DND-41 (cell line): ENCODE measurements around the gene HSD17B1.

ENCODE experiments used
- ATAC-seq: fragments of 200-7000 bp; cut with Tn5 transposase; 3 replicates; pipeline ENCODE4 v1.9.1; 2021; ENCODE audit warnings: low read depth; ENCODE audit not compliant: insufficient read depth
- DNase-seq: peaks from one replicate; pipeline ENCODE4 v3.0.0-alpha.2; 2020
- H2AFZ ChIP-seq: 2 replicates; pipeline ENCODE4 v1.6.0; 2012; ENCODE audit warnings: low read depth, low read length
- H3K27ac ChIP-seq: 2 replicates; pipeline ENCODE4 v1.5.1; 2012; ENCODE audit warnings: low read length, inconsistent platforms
- H3K27me3 ChIP-seq: fragments of 200-600 bp; sonication (generic); 2 replicates; pipeline ENCODE4 v1.6.0; 2012; ENCODE audit warnings: low read length, mild to moderate bottlenecking, inconsistent platforms; ENCODE audit not compliant: insufficient read depth, poor library complexity
- H3K36me3 ChIP-seq: 2 replicates; pipeline ENCODE4 v1.5.1; 2012; ENCODE audit warnings: low read length, inconsistent platforms; ENCODE audit not compliant: insufficient read depth
- H3K4me1 ChIP-seq: 2 replicates; pipeline ENCODE4 v1.5.1; 2012; ENCODE audit warnings: mild to moderate bottlenecking, low read length; ENCODE audit not compliant: insufficient read depth
- H3K4me2 ChIP-seq: 2 replicates; pipeline ENCODE4 v1.6.0; 2012; ENCODE audit warnings: mild to moderate bottlenecking, moderate library complexity, low read length, inconsistent platforms; ENCODE audit not compliant: insufficient read depth
- H3K4me3 ChIP-seq, 2 experiments: fragments of 200-600 bp in 1 of 2; shearing (Covaris generic) in 1 of 2; 2 replicates each; pipeline ENCODE4 v1.5.1; 2012 to 2016; ENCODE audit warnings: inconsistent platforms in 2 of 2, low read length in 2 of 2, mild to moderate bottlenecking in 2 of 2, low read depth in 1 of 2, moderate library complexity in 1 of 2
- H3K79me2 ChIP-seq: 2 replicates; pipeline ENCODE4 v1.6.0; 2012; ENCODE audit warnings: low read length, inconsistent platforms; ENCODE audit not compliant: insufficient read depth
- H3K9ac ChIP-seq: 2 replicates; pipeline ENCODE4 v1.6.0; 2012; ENCODE audit warnings: low read depth, mild to moderate bottlenecking, inconsistent platforms, low read length, moderate library complexity
- H3K9me3 ChIP-seq: 2 replicates; pipeline ENCODE4 v1.5.1; 2012; ENCODE audit warnings: low read length, moderate library complexity, mild to moderate bottlenecking, inconsistent platforms; ENCODE audit not compliant: insufficient read depth, severe bottlenecking
- H4K20me1 ChIP-seq: 2 replicates; pipeline ENCODE4 v1.6.0; 2012; ENCODE audit warnings: low read length; ENCODE audit not compliant: insufficient read depth
- CTCF ChIP-seq: IDR thresholded peaks from 2 replicates; pipeline ENCODE4 v1.5.1; 2012; ENCODE audit warnings: borderline replicate concordance, low read length, moderate library complexity, mild to moderate bottlenecking; ENCODE audit not compliant: poor library complexity, severe bottlenecking; ENCODE audit errors: extremely low read depth
- EZH2 ChIP-seq: IDR thresholded peaks from 3 replicates; pipeline ENCODE4 v1.6.1; 2012; ENCODE audit warnings: borderline replicate concordance, low read depth, mild to moderate bottlenecking, moderate library complexity, low read length, inconsistent platforms; ENCODE audit not compliant: severe bottlenecking

HSD17B1 gene

GRCh38 chr17:42509409-42509808 lies 43.3 kb upstream of the HSD17B1 start:
- DNase-seq: no peak
- Histone ChIP-seq H3K9ac (no peak overlapping the region), H3K79me2 (no peaks in the 10 kb centered on the region), H3K36me3 (no peaks in the 10 kb centered on the region), H3K27me3 (peaks cover 35% of the 10 kb centered on the region), H3K9me3 (no peaks in the 10 kb centered on the region), H3K4me1 (no peaks in the 10 kb centered on the region), H4K20me1 (peaks cover 2% of the 10 kb centered on the region; the same call in 1 of the 2 replicates), H3K27ac (no peak overlapping the region), H2AFZ (no peak overlapping the region), H3K4me3 (no peak overlapping the region), H3K4me2 (no peak overlapping the region)
- ATAC-seq: no peak
- TF ChIP-seq CTCF (no peak), EZH2 (no peak)

- no peaks in the 10 kb centered on the region for H3K4me1 ChIP-seq
- peaks cover 2% of the 10 kb centered on the region; the same call in 1 of the 2 replicates for H4K20me1 ChIP-seq
- no peak overlapping the region for H3K9ac ChIP-seq
- ATAC-seq (no peak), DNase-seq (no peak)
- H3K36me3 ChIP-seq: no peaks in the 10 kb centered on the region
- H3K4me3 ChIP-seq: no peak overlapping the region
- TF ChIP-seq EZH2: no peak
- no peak for TF ChIP-seq CTCF
- H3K9me3 ChIP-seq: no peaks in the 10 kb centered on the region
- no peak overlapping the region for H3K4me2 ChIP-seq
- H2AFZ ChIP-seq: no peak overlapping the region
- H3K27ac ChIP-seq: no peak overlapping the region
- H3K27me3 ChIP-seq: peaks cover 39% of the 10 kb centered on the region
- H3K79me2 ChIP-seq: no peaks in the 10 kb centered on the region
Observed at GRCh38 chr17:42509841-42510240, 42.9 kb upstream of the HSD17B1 start.

- Histone ChIP-seq H3K4me2 (no peak overlapping the region), H3K36me3 (no peaks in the 10 kb centered on the region), H3K4me3 (no peak overlapping the region), H3K9me3 (no peaks in the 10 kb centered on the region), H4K20me1 (peaks cover 2% of the 10 kb centered on the region; the same call in 1 of the 2 replicates), H3K79me2 (no peaks in the 10 kb centered on the region), H2AFZ (no peak overlapping the region), H3K27ac (no peak overlapping the region), H3K4me1 (peaks cover 1% of the 10 kb centered on the region; the same call in 1 of the 2 replicates), H3K27me3 (peaks cover 36% of the 10 kb centered on the region), H3K9ac (no peak overlapping the region)
- TF ChIP-seq CTCF (no peak), EZH2 (no peak)
- ATAC-seq (no peak), DNase-seq (no peak)
Observed at GRCh38 chr17:42512246-42512645, 40.5 kb upstream of the HSD17B1 start.

- Histone ChIP-seq H3K4me3 (no peak overlapping the region), H3K27me3 (peaks cover 34% of the 10 kb centered on the region), H4K20me1 (peaks cover 2% of the 10 kb centered on the region; the same call in 1 of the 2 replicates), H3K36me3 (no peaks in the 10 kb centered on the region), H3K9ac (no peak overlapping the region), H2AFZ (no peak overlapping the region), H3K79me2 (no peaks in the 10 kb centered on the region), H3K4me1 (peaks cover 3% of the 10 kb centered on the region; the same call in 1 of the 2 replicates), H3K9me3 (no peaks in the 10 kb centered on the region), H3K27ac (no peak overlapping the region), H3K4me2 (no peak overlapping the region)
- DNase-seq (no peak), ATAC-seq (no peak)
- TF ChIP-seq CTCF (no peak), EZH2 (no peak)
Observed at GRCh38 chr17:42512733-42513251, 39.9 kb upstream of the HSD17B1 start.
